ENCODE data around the gene GRK4. TPM values are rescaled to one million over a fixed set of nuclear protein-coding genes. Genes with fewer than 3 reads are reported as not detected.

Gene GRK4
- total and polyA plus RNA-seq, 2 of the 4 experiments (the other 2 are of a cell fraction), result 1.6 to 2.2 TPM

- Histone ChIP-seq H3K56ac (ENCODE audit: extremely low read depth, insufficient read depth, low read length) (no peak overlapping the region), H2AK9ac (replicated peaks; ENCODE audit: low read depth, low read length, poor library complexity) (no peak overlapping the region), H2BK15ac (ENCODE audit: low read depth, low read length) (no peak overlapping the region), H2BK5ac (ENCODE audit: low read depth, low read length, poor library complexity, severe bottlenecking) (no peak overlapping the region), H4K91ac (ENCODE audit: insufficient read depth, low read depth, low read length) (no peak overlapping the region), H2BK120ac (ENCODE audit: low read depth, low read length) (no peak overlapping the region), H3K27me3 (ENCODE audit: control insufficient read depth, insufficient read depth, low read length) (no peaks in the 10 kb centered on the region), H3K4me2 (ENCODE audit: low read depth, low read length) (no peak overlapping the region), H4K5ac (ENCODE audit: low read depth, low read length) (no peak overlapping the region), H3K4me1 (ENCODE audit: control insufficient read depth, insufficient read depth, low read length) (peaks cover 16% of the 10 kb centered on the region), H3K79me1 (ENCODE audit: low read depth in 1 of 2, low read length in 2 of 2) (peaks cover 33 to 80% of the 10 kb centered on the region in 2 experiments; a peak in 3 of 4 replicates), H2AK5ac (ENCODE audit: low read depth, low read length) (0 out of 2 replicates have a peak overlapping the region, but pooled peaks have one; percentile 37), H3K9me3 (ENCODE audit: control insufficient read depth, insufficient read depth, low read length) (no peaks in the 10 kb centered on the region), H3K18ac (ENCODE audit: low read depth, low read length) (no peak overlapping the region), H3K4ac (ENCODE audit: low read depth, low read length) (no peak overlapping the region), H4K8ac (ENCODE audit: low read depth in 2 of 2, low read length in 2 of 2) (peak overlapping the region in 1 of 2 experiments; percentile 35; a peak in 1 of 4 replicates), H3K23ac (ENCODE audit: low read depth, low read length) (no peak overlapping the region), H3K9ac (ENCODE audit: low read depth, low read length) (no peak overlapping the region; the same call in 1 of the 2 replicates), H3K9me1 (ENCODE audit: insufficient read depth, low read length) (peaks cover 9% of the 10 kb centered on the region; the same call in 1 of the 2 replicates), H2AFZ (replicated peaks; ENCODE audit: low read length, poor library complexity) (no peak overlapping the region), H3K4me3 (ENCODE audit: insufficient read depth, low read depth, low read length) (no peak overlapping the region), H4K20me1 (ENCODE audit: insufficient read depth, low read length) (peaks cover 51% of the 10 kb centered on the region), H2BK20ac (ENCODE audit: low read depth, low read length) (no peak overlapping the region), H3K14ac (replicated peaks; ENCODE audit: low read depth, low read length) (no peak overlapping the region), H3K36me3 (ENCODE audit: control insufficient read depth, insufficient read depth, low read length) (peaks cover 58% of the 10 kb centered on the region), H3K27ac (ENCODE audit: insufficient read depth, low read length) (no peak overlapping the region)
- in situ Hi-C loops (cut with MboI; ENCODE audit: low sequenced_read_pairs), result no loop called here
- ATAC-seq (ENCODE audit: low read depth), result no peak
- WGBS, 2 experiments (ENCODE audit: extremely low coverage in 2 of 2, insufficient read length in 1 of 2), result 91% methylated on average over 6 of the region's 23 CpGs; no CpG with 5 or more reads in 1 of the 2 experiments
- CTCF ChIA-PET, result no interaction called here
- dilution Hi-C loops (cut with HindIII; ENCODE audit: low sequenced_read_pairs, unreplicated experiment), result no loop called here
- intact Hi-C loops (cut with micrococcal nuclease), result no loop called here
- TF ChIP-seq MXI1 (IDR thresholded peaks at IDR 0.05; ENCODE audit: borderline replicate concordance, low read depth, low read length) (no peak), SMC3 (IDR thresholded peaks at IDR 0.05; ENCODE audit: low read depth, low read length) (no peak), RFX5 (IDR thresholded peaks at IDR 0.05; ENCODE audit: low read depth, low read length) (no peak), MAFK (IDR thresholded peaks at IDR 0.05; ENCODE audit: low read depth, low read length) (no peak), CTCF (conservative IDR thresholded peaks at IDR 0.05; ENCODE audit: low read depth, low read length) (no peak)
- DNase-seq, result no peak
- BruUV-seq (replicated peaks), result no TSS peak
- POLR2A ChIA-PET (ENCODE audit: unreplicated experiment), result no interaction called here
These were observed 26.1 kb upstream of the GRK4 start for GRCh38 chr4:2937146-2937857.
